ENCODE results near the gene NR0B1. TPM values are rescaled to one million over a fixed set of nuclear protein-coding genes. Genes with fewer than 3 reads are reported as not detected.

Gene NR0B1
- total RNA-seq, 1 experiment from 2014 or later, result not detected

DNA sequence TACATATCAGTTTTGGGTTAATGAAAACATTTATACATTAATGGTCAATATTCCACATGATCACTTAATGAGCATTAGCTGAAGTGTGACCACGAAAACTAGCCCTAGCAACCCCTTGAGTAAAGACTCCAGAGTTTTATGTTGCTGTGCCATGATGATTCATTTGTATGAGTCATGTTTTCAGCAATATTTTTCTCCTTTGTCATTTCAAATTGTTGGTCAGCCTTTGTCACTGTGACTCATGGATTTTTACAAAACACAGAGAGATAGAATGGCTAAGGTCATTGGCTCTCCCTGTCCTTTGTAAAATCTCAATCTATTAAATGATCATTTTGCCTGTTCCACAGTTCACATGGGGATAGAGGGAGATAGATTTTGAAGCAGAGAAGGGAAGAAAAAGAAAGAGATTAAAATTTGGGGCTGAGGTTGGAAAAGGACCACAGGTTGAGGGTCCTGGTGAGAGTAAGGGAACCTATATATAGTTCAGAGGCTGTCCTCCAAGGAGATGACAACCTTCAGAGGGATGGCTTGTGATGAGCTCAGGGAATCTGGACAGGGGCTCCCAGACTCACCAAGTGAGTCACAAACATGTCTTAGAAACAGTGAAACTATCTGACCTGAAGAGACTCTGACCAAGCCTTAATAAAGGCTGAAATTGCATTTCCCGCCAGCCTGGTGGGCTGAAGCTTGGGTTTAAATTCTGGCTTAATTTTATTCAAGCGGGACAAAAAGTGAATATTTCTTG lies 25.6 kb downstream of the NR0B1 start:
- Histone ChIP-seq H3K36me3 (ENCODE audit: control insufficient read depth in 1 of 2, insufficient read depth in 2 of 2, low read length in 2 of 2) (no peaks in the 10 kb centered on the region), H4K20me1 (ENCODE audit: insufficient read depth) (no peaks in the 10 kb centered on the region), H3K4me1 (ENCODE audit: control insufficient read depth in 1 of 2, insufficient read depth in 2 of 2, low read length in 2 of 2) (peaks cover 24 to 29% of the 10 kb centered on the region in 2 experiments), H2AFZ (ENCODE audit: low read depth, low read length, poor library complexity, severe bottlenecking) (peak overlapping the region; percentile 58), H3K4me2 (ENCODE audit: low read length) (peak overlapping the region; percentile 69), H3K27ac (ENCODE audit: low read depth, low read length) (peak overlapping the region; percentile 81; the same call in 1 of the 2 replicates), H3K9me2 (ENCODE audit: insufficient read depth) (no peaks in the 10 kb centered on the region), H3K9ac (ENCODE audit: low read length) (peak overlapping the region; percentile 54), H3K4me3 (replicated peaks in 1 of 2; ENCODE audit: low read depth in 1 of 2, low read length in 2 of 2) (peak overlapping the region in 1 of 2 experiments; percentile 34; a peak in 2 of 4 replicates), H3K27me3 (ENCODE audit: insufficient read depth, low read length) (no peaks in the 10 kb centered on the region), H3K9me3 (ENCODE audit: control insufficient read depth in 1 of 2, insufficient read depth in 1 of 2, low read depth in 1 of 2, low read length in 2 of 2) (no peaks in the 10 kb centered on the region), H3K79me2 (ENCODE audit: insufficient read depth, low read length) (no peaks in the 10 kb centered on the region)
- ChIA-PET RAD21 (ENCODE audit: low non-redundant PET in 1 of 2, low total read pairs in 2 of 2, uncharacterized antibody in 2 of 2, unreplicated experiment in 2 of 2) (no interaction called here), POLR2A (no interaction called here), CTCF (interaction anchor here (1.5 kb wide), 1 partner anchor 206 kb away, joined by 5 read pairs; no protein-coding TSS in a partner anchor)
- peak; percentile 89 for ATAC-seq
- DNase-seq (ENCODE audit: low read depth, low spot score), result peak; percentile 75
- intact Hi-C loops (cut with micrococcal nuclease), result no loop called here
- no TSS peak for BruUV-seq (replicated peaks)
- no peak for TF ChIP-seq EGR1 (IDR thresholded peaks at IDR 0.05; ENCODE audit: low read depth)
- TF ChIP-seq CBX3 (IDR thresholded peaks at IDR 0.05; ENCODE audit: low read depth), result no peak
- no peak for TF ChIP-seq ELF1 (IDR thresholded peaks at IDR 0.05; ENCODE audit: borderline replicate concordance, low read depth)
- TF ChIP-seq, protein P1, sequence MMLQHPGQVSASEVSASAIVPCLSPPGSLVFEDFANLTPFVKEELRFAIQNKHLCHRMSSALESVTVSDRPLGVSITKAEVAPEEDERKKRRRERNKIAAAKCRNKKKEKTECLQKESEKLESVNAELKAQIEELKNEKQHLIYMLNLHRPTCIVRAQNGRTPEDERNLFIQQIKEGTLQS (IDR thresholded peaks at IDR 0.05), result peak; percentile 73; the same call in 1 of the 2 replicates
- TF ChIP-seq FOSL1 (IDR thresholded peaks at IDR 0.05; ENCODE audit: low read depth), result peak; percentile 97
- no peak for TF ChIP-seq POLR2AphosphoS5 (IDR thresholded peaks at IDR 0.05; ENCODE audit: low read depth, low read length)
- TF ChIP-seq SRF (IDR thresholded peaks at IDR 0.05; ENCODE audit: low read depth), result peak; percentile 78
- no peak for TF ChIP-seq SIN3A (IDR thresholded peaks at IDR 0.05; ENCODE audit: low read depth)
- TF ChIP-seq, protein P2, sequence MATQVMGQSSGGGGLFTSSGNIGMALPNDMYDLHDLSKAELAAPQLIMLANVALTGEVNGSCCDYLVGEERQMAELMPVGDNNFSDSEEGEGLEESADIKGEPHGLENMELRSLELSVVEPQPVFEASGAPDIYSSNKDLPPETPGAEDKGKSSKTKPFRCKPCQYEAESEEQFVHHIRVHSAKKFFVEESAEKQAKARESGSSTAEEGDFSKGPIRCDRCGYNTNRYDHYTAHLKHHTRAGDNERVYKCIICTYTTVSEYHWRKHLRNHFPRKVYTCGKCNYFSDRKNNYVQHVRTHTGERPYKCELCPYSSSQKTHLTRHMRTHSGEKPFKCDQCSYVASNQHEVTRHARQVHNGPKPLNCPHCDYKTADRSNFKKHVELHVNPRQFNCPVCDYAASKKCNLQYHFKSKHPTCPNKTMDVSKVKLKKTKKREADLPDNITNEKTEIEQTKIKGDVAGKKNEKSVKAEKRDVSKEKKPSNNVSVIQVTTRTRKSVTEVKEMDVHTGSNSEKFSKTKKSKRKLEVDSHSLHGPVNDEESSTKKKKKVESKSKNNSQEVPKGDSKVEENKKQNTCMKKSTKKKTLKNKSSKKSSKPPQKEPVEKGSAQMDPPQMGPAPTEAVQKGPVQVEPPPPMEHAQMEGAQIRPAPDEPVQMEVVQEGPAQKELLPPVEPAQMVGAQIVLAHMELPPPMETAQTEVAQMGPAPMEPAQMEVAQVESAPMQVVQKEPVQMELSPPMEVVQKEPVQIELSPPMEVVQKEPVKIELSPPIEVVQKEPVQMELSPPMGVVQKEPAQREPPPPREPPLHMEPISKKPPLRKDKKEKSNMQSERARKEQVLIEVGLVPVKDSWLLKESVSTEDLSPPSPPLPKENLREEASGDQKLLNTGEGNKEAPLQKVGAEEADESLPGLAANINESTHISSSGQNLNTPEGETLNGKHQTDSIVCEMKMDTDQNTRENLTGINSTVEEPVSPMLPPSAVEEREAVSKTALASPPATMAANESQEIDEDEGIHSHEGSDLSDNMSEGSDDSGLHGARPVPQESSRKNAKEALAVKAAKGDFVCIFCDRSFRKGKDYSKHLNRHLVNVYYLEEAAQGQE (IDR thresholded peaks at IDR 0.05; ENCODE audit: low read depth), result no peak
- no peak for TF ChIP-seq POLR2A (IDR thresholded peaks at IDR 0.05; ENCODE audit: borderline replicate concordance, extremely low read depth, insufficient read depth, insufficient read length)
- TF ChIP-seq ZFX (IDR thresholded peaks at IDR 0.05), result no peak
- TF ChIP-seq RAD21 (IDR thresholded peaks at IDR 0.05; ENCODE audit: low read depth), result 0 out of 2 replicates have a peak, but pooled peaks have one; percentile 17
- TF ChIP-seq EZH2phosphoT487 (IDR thresholded peaks at IDR 0.05; ENCODE audit: borderline replicate concordance), result no peak
- TF ChIP-seq SP1 (IDR thresholded peaks at IDR 0.05; ENCODE audit: low read depth), result peak; percentile 80
- peak; percentile 97 for TF ChIP-seq JUND (IDR thresholded peaks at IDR 0.05)
- TF ChIP-seq, protein P3, sequence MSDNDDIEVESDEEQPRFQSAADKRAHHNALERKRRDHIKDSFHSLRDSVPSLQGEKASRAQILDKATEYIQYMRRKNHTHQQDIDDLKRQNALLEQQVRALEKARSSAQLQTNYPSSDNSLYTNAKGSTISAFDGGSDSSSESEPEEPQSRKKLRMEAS (IDR thresholded peaks at IDR 0.05), result 0 out of 2 replicates have a peak, but pooled peaks have one; percentile 33
- peak; percentile 74 for TF ChIP-seq CEBPB (IDR thresholded peaks at IDR 0.05; ENCODE audit: low read depth)
- no peak for TF ChIP-seq YY1 (IDR thresholded peaks at IDR 0.05; ENCODE audit: extremely low read depth, insufficient replicate concordance, low read depth, low read length)
- TF ChIP-seq, protein P4, sequence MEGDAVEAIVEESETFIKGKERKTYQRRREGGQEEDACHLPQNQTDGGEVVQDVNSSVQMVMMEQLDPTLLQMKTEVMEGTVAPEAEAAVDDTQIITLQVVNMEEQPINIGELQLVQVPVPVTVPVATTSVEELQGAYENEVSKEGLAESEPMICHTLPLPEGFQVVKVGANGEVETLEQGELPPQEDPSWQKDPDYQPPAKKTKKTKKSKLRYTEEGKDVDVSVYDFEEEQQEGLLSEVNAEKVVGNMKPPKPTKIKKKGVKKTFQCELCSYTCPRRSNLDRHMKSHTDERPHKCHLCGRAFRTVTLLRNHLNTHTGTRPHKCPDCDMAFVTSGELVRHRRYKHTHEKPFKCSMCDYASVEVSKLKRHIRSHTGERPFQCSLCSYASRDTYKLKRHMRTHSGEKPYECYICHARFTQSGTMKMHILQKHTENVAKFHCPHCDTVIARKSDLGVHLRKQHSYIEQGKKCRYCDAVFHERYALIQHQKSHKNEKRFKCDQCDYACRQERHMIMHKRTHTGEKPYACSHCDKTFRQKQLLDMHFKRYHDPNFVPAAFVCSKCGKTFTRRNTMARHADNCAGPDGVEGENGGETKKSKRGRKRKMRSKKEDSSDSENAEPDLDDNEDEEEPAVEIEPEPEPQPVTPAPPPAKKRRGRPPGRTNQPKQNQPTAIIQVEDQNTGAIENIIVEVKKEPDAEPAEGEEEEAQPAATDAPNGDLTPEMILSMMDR (IDR thresholded peaks at IDR 0.05 in 2 of 3, conservative IDR thresholded peaks at IDR 0.05 in 1 of 3; ENCODE audit: borderline replicate concordance in 1 of 3, insufficient read depth in 1 of 3, low read depth in 2 of 3, low read length in 2 of 3), result no peak
- TF ChIP-seq EZH2 (IDR thresholded peaks at IDR 0.05), result no peak
